SK-N-SH treated with all-trans-retinoic acid at 6 μM for 48 hours (cell line): ENCODE results near the gene ABCG4.
A peak's percentile ranks its signal among the peaks of the same experiment; 100 is the strongest.

Source experiments
- ATAC-seq: fragments of 200-7000 bp; cut with Tn5 transposase; 3 replicates; pipeline ENCODE4 v1.9.1; 2020; ENCODE audit warnings: mild to moderate bottlenecking, moderate library complexity
- ARNTL ChIP-seq: fragments of 450-650 bp; formaldehyde crosslinking; IDR thresholded peaks from 2 replicates; pipeline ENCODE4 v1.5.0; 2020; ENCODE audit warnings: low read depth, mild to moderate bottlenecking, moderate library complexity, borderline replicate concordance
- BACH2 ChIP-seq: fragments of 250-450 bp; sonication (Bioruptor Pico); IDR thresholded peaks from 2 replicates; pipeline ENCODE4 v1.9.0; 2021; ENCODE audit warnings: mild to moderate bottlenecking, borderline replicate concordance
- CSDC2 ChIP-seq: fragments of 250-450 bp; sonication (Bioruptor Pico); IDR thresholded peaks from 2 replicates; pipeline ENCODE4 v1.5.0; 2020; ENCODE audit warnings: mild to moderate bottlenecking, moderate library complexity
- ESRRG ChIP-seq: fragments of 250-450 bp; sonication (Bioruptor Pico); IDR thresholded peaks from 2 replicates; pipeline ENCODE4 v1.6.1; 2021; ENCODE audit warnings: mild to moderate bottlenecking
- GLIS3 ChIP-seq: fragments of 250-450 bp; sonication (Bioruptor Pico); IDR thresholded peaks from 2 replicates; pipeline ENCODE4 v1.5.0; 2020; ENCODE audit warnings: mild to moderate bottlenecking, moderate library complexity
- ISL1 ChIP-seq: fragments of 250-450 bp; sonication (Bioruptor Pico); IDR thresholded peaks from 2 replicates; pipeline ENCODE4 v2.1.2; 2022; ENCODE audit warnings: mild to moderate bottlenecking, moderate library complexity
- OSR1 ChIP-seq: fragments of 250-450 bp; sonication (Bioruptor Pico); IDR thresholded peaks from 2 replicates; pipeline ENCODE4 v1.8.0; 2022; ENCODE audit warnings: moderate library complexity, mild to moderate bottlenecking, inconsistent platforms
- PPARA ChIP-seq: fragments of 250-450 bp; sonication (Bioruptor Pico); IDR thresholded peaks from 2 replicates; pipeline ENCODE4 v1.5.0; 2020; ENCODE audit warnings: mild to moderate bottlenecking, borderline replicate concordance
- RARB ChIP-seq: fragments of 250-450 bp; sonication (Bioruptor Pico); IDR thresholded peaks from 2 replicates; pipeline ENCODE4 v1.8.0; 2021; ENCODE audit warnings: mild to moderate bottlenecking, moderate library complexity
- SNAI2 ChIP-seq: fragments of 250-450 bp; sonication (Bioruptor Pico); IDR thresholded peaks from 2 replicates; pipeline ENCODE4 v1.5.0; 2020; ENCODE audit warnings: mild to moderate bottlenecking, moderate library complexity
- TCF4 ChIP-seq: fragments of 250-450 bp; sonication (Bioruptor Pico); IDR thresholded peaks from 2 replicates; pipeline ENCODE4 v1.8.0; 2021; ENCODE audit warnings: mild to moderate bottlenecking, moderate library complexity, borderline replicate concordance
- TOX ChIP-seq: fragments of 250-450 bp; sonication (Bioruptor Pico); IDR thresholded peaks from 2 replicates; pipeline ENCODE4 v1.8.0; 2021; ENCODE audit warnings: mild to moderate bottlenecking, moderate library complexity, borderline replicate concordance
- ZC3H10 ChIP-seq: fragments of 250-450 bp; sonication (Bioruptor Pico); IDR thresholded peaks from 2 replicates; pipeline ENCODE4 v1.5.1; 2021; ENCODE audit warnings: mild to moderate bottlenecking, moderate library complexity
- ZFP3 ChIP-seq: fragments of 250-450 bp; sonication (Bioruptor Pico); IDR thresholded peaks from 2 replicates; pipeline ENCODE4 v1.5.0; 2020; ENCODE audit warnings: mild to moderate bottlenecking, moderate library complexity
- ZFP30 ChIP-seq: fragments of 450-650 bp; formaldehyde crosslinking; IDR thresholded peaks from 2 replicates; pipeline ENCODE4 v1.5.0; 2022; ENCODE audit warnings: mild to moderate bottlenecking, moderate library complexity
- ZNF565 ChIP-seq: fragments of 450-650 bp; formaldehyde crosslinking; conservative IDR thresholded peaks from 2 replicates; pipeline ENCODE4 v1.5.0; 2020; ENCODE audit warnings: low read depth, mild to moderate bottlenecking, moderate library complexity
- ZNF70 ChIP-seq: fragments of 450-650 bp; formaldehyde crosslinking; IDR thresholded peaks from 2 replicates; pipeline ENCODE4 v1.5.0; 2020; ENCODE audit warnings: mild to moderate bottlenecking, moderate library complexity
- ZNF8 ChIP-seq: fragments of 450-650 bp; formaldehyde crosslinking; IDR thresholded peaks from 2 replicates; pipeline ENCODE4 v1.5.0; 2020; ENCODE audit warnings: mild to moderate bottlenecking, moderate library complexity
- TF ChIP-seq, protein P1 (sequence below): fragments of 250-450 bp; sonication (Bioruptor Pico); IDR thresholded peaks from 2 replicates; pipeline ENCODE4 v1.8.0; 2021; ENCODE audit warnings: low read depth, mild to moderate bottlenecking, moderate library complexity, borderline replicate concordance
- TF ChIP-seq, protein P2 (sequence below): fragments of 250-450 bp; sonication (Bioruptor Pico); IDR thresholded peaks from 2 replicates; pipeline ENCODE4 v1.5.1; 2021; ENCODE audit warnings: mild to moderate bottlenecking, moderate library complexity
- TF ChIP-seq, protein P3 (sequence below): fragments of 250-450 bp; sonication (Bioruptor Pico); IDR thresholded peaks from 2 replicates; pipeline ENCODE4 v1.5.0; 2020; ENCODE audit warnings: mild to moderate bottlenecking, moderate library complexity
- TF ChIP-seq, protein P4 (sequence below): fragments of 250-450 bp; sonication (Bioruptor Pico); IDR thresholded peaks from 2 replicates; pipeline ENCODE4 v1.8.0; 2020; ENCODE audit warnings: mild to moderate bottlenecking, moderate library complexity, borderline replicate concordance

The ABCG4 gene

DNA sequence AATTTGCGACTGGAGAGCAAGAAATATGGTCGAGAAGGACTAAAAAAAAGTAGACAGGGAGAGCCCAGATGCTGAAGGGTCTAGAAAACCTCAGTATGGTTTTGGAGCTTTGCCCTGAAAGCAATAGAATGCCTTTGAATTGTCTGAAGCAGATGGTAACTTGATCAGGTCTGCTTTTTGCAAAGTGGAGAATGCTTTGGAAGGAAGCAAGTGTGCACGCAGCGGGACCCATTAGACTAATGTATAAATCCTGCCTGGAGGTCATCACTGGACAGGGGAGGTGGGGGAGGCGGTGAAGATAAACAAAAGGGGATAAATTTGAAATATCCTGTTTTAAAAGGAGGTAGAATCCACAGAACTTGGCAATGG lies 28.2 kb upstream of the ABCG4 start:
- ATAC-seq, result peak; percentile 50
- TF ChIP-seq, protein P1, sequence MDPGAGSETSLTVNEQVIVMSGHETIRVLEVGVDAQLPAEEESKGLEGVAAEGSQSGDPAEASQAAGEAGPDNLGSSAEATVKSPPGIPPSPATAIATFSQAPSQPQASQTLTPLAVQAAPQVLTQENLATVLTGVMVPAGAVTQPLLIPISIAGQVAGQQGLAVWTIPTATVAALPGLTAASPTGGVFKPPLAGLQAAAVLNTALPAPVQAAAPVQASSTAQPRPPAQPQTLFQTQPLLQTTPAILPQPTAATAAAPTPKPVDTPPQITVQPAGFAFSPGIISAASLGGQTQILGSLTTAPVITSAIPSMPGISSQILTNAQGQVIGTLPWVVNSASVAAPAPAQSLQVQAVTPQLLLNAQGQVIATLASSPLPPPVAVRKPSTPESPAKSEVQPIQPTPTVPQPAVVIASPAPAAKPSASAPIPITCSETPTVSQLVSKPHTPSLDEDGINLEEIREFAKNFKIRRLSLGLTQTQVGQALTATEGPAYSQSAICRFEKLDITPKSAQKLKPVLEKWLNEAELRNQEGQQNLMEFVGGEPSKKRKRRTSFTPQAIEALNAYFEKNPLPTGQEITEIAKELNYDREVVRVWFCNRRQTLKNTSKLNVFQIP (CRISPR knock-in tag), result no peak
- TF ChIP-seq, protein P2, sequence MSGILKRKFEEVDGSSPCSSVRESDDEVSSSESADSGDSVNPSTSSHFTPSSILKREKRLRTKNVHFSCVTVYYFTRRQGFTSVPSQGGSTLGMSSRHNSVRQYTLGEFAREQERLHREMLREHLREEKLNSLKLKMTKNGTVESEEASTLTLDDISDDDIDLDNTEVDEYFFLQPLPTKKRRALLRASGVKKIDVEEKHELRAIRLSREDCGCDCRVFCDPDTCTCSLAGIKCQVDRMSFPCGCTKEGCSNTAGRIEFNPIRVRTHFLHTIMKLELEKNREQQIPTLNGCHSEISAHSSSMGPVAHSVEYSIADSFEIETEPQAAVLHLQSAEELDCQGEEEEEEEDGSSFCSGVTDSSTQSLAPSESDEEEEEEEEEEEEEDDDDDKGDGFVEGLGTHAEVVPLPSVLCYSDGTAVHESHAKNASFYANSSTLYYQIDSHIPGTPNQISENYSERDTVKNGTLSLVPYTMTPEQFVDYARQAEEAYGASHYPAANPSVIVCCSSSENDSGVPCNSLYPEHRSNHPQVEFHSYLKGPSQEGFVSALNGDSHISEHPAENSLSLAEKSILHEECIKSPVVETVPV (CRISPR knock-in tag), result no peak

DNA sequence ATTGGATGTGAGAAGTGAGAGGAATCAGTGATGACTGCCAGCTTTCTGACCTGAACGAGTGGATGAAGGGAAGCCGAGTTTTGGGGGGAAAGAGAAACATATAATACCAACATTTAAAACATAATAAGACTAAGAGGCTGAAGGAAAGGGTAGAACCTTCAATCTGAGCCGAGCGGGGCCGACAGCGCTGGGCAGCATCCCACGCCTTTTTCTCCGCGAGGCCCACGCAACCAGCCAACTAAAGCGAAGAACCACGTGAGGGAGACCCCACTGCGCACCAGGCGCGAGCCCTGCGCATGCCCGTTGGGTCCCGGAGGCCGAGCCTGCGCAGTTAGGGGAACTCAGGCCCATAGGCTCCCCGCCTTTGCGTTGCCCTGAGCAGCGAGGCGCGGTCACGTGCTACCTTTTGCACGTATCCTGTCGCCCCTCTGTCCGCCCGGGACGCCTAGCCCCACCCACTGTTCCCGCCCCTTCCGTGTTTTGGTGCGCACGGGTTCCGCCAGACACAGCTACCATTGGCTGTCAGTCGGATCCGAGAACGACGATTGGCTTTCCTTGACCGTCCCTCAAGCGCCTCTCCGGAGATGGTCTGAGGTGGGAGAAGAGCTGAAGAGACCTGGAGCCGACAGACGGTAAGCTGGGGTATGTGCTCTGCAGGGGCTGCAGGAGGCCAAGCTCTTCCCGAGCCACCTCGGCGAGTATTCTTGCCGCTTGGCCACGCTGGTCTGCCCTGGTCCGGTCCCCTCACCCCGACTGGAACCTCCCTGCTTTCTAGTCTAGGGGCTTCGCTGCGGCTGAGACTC lies 27.6 kb upstream of the ABCG4 start, which contains the start of gene HINFP:
TSS of gene HINFP (plus strand) at position 573 of the 803 bp plus-strand sequence. CDS start 5,365 bp downstream, outside the sequence.
- peak; percentile 99 for ATAC-seq

DNA sequence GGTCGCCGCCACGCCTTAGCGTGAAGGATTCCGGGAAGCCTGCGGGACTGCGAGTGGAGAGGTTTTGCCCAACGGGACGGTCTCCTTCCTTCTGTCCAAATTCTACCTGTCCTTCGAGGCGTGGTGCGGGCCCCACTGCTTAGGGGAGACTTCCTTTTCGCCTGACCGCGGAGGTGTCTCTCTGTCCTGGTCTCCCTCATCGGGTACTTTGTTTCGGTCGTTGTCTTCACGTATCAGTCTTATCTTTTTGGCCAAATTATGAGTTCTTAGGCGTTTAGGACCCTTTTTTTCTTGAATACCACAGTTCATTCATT lies 27.1 kb upstream of the ABCG4 start:
- ATAC-seq, result no peak
- TF ChIP-seq ARNTL (CRISPR knock-in tag) (no peak), GLIS3 (CRISPR knock-in tag) (no peak), ESRRG (CRISPR knock-in tag) (no peak), TCF4 (CRISPR knock-in tag) (no peak), ZFP30 (CRISPR knock-in tag) (no peak), ZNF70 (CRISPR knock-in tag) (no peak), TOX (CRISPR knock-in tag) (no peak), ZC3H10 (CRISPR knock-in tag) (no peak), CSDC2 (no peak), ZNF8 (CRISPR knock-in tag) (no peak), ISL1 (CRISPR knock-in tag) (no peak), OSR1 (CRISPR knock-in tag) (no peak), ZNF565 (CRISPR knock-in tag) (no peak), RARB (CRISPR knock-in tag) (no peak)
- TF ChIP-seq, protein P1 (CRISPR knock-in tag), result no peak
- TF ChIP-seq, protein P3, sequence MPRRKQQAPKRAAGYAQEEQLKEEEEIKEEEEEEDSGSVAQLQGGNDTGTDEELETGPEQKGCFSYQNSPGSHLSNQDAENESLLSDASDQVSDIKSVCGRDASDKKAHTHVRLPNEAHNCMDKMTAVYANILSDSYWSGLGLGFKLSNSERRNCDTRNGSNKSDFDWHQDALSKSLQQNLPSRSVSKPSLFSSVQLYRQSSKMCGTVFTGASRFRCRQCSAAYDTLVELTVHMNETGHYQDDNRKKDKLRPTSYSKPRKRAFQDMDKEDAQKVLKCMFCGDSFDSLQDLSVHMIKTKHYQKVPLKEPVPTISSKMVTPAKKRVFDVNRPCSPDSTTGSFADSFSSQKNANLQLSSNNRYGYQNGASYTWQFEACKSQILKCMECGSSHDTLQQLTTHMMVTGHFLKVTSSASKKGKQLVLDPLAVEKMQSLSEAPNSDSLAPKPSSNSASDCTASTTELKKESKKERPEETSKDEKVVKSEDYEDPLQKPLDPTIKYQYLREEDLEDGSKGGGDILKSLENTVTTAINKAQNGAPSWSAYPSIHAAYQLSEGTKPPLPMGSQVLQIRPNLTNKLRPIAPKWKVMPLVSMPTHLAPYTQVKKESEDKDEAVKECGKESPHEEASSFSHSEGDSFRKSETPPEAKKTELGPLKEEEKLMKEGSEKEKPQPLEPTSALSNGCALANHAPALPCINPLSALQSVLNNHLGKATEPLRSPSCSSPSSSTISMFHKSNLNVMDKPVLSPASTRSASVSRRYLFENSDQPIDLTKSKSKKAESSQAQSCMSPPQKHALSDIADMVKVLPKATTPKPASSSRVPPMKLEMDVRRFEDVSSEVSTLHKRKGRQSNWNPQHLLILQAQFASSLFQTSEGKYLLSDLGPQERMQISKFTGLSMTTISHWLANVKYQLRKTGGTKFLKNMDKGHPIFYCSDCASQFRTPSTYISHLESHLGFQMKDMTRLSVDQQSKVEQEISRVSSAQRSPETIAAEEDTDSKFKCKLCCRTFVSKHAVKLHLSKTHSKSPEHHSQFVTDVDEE (CRISPR knock-in tag), result no peak

More for the DNA sequence above, 27.6 kb upstream of the ABCG4 start, which contains the start of gene HINFP:
- TF ChIP-seq, protein P4, sequence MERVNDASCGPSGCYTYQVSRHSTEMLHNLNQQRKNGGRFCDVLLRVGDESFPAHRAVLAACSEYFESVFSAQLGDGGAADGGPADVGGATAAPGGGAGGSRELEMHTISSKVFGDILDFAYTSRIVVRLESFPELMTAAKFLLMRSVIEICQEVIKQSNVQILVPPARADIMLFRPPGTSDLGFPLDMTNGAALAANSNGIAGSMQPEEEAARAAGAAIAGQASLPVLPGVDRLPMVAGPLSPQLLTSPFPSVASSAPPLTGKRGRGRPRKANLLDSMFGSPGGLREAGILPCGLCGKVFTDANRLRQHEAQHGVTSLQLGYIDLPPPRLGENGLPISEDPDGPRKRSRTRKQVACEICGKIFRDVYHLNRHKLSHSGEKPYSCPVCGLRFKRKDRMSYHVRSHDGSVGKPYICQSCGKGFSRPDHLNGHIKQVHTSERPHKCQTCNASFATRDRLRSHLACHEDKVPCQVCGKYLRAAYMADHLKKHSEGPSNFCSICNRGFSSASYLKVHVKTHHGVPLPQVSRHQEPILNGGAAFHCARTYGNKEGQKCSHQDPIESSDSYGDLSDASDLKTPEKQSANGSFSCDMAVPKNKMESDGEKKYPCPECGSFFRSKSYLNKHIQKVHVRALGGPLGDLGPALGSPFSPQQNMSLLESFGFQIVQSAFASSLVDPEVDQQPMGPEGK (CRISPR knock-in tag), result no peak
- TF ChIP-seq TCF4 (CRISPR knock-in tag) (no peak), ZNF565 (CRISPR knock-in tag) (no peak), ZFP3 (no peak), ZNF8 (CRISPR knock-in tag) (no peak), BACH2 (CRISPR knock-in tag) (no peak), GLIS3 (CRISPR knock-in tag) (no peak), ZC3H10 (CRISPR knock-in tag) (no peak), PPARA (CRISPR knock-in tag) (no peak), ESRRG (CRISPR knock-in tag) (no peak), SNAI2 (no peak), CSDC2 (no peak)
- TF ChIP-seq, protein P2 (CRISPR knock-in tag), result no peak
